Measurements from ENCODE around the gene OR52E6.

DNA sequence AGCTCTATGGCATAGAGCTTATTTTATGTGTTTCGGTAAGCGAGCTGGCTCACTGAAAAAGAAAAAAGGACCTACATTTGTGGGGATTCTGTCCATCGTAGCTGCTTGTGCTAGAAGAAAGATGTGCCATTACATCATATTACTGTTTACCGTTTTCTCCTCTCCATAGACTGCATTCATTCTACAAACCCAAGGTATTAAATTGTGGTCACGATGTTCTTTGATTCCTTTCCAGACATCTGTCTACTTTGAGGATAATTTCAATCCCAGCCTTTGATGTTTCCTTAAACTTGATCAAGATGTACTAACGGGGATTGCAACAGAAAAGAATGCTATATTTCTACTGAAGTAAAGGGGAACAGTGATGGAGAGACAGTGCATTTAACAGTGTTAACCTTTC lies 45.2 kb downstream of the OR52E6 start:
- TF ChIP-seq EP300 (IDR thresholded peaks at IDR 0.05) (no peak), POLR2A (IDR thresholded peaks at IDR 0.05) (no peak)
